Muscle of leg (tissue), 11 donors: ENCODE data around the gene GLOD5. TPM values are rescaled to one million over a fixed set of nuclear protein-coding genes. Genes with fewer than 3 reads are reported as not detected.

ENCODE experiments used
- DNase-seq: peaks from one replicate; pipeline ENCODE4 v3.0.0; 2013
- H3K27ac ChIP-seq: one replicate; pipeline ENCODE4 v1.5.1; 2013; ENCODE audit warnings: mild to moderate bottlenecking, low read length, control low read depth
- H3K27me3 ChIP-seq: one replicate; pipeline ENCODE4 v1.6.1; 2013; ENCODE audit warnings: low read length; ENCODE audit not compliant: control insufficient read depth, insufficient read depth
- H3K36me3 ChIP-seq: one replicate; pipeline ENCODE4 v1.6.1; 2013; ENCODE audit warnings: low read length; ENCODE audit not compliant: control insufficient read depth, insufficient read depth
- H3K4me1 ChIP-seq: one replicate; pipeline ENCODE4 v1.6.1; 2013; ENCODE audit warnings: low read length; ENCODE audit not compliant: control insufficient read depth, insufficient read depth
- H3K4me3 ChIP-seq: one replicate; pipeline ENCODE4 v1.5.1; 2013; ENCODE audit warnings: low read length, control low read depth
- H3K9me3 ChIP-seq: replicated peaks from 2 replicates; pipeline ENCODE4 v1.6.1; 2013; ENCODE audit warnings: low read depth, low read length; ENCODE audit not compliant: control insufficient read depth
- WGBS: methylation state at CpG from one replicate; pipeline ENCODE4 v1.1.5; 2013; ENCODE audit warnings: missing lambda C conversion rate; ENCODE audit not compliant: insufficient coverage; 5-methylcytosine and 5-hydroxymethylcytosine counted together
- polyA plus RNA-seq, 8 donors: library from polyadenylated mRNA; unstranded; fragments of 120-200 nt; gene quantifications; one replicate each; pipeline versions ENCODE4 v1.2.1 to v1.2.3, GENCODE V29; 2013; ENCODE audit warnings: inconsistent platforms in 1 of 8, low replicate concordance in 1 of 8; ENCODE audit not compliant: insufficient read length in 8 of 8, insufficient read depth in 1 of 8
- total RNA-seq: library from RNA; stranded (reverse); fragments of 120-200 nt; gene quantifications from one replicate; pipeline ENCODE4 v1.2.4, GENCODE V29; 2013

Gene GLOD5
- total and polyA plus RNA-seq, 9 donors: 0.50 TPM; not detected in 8

DNA sequence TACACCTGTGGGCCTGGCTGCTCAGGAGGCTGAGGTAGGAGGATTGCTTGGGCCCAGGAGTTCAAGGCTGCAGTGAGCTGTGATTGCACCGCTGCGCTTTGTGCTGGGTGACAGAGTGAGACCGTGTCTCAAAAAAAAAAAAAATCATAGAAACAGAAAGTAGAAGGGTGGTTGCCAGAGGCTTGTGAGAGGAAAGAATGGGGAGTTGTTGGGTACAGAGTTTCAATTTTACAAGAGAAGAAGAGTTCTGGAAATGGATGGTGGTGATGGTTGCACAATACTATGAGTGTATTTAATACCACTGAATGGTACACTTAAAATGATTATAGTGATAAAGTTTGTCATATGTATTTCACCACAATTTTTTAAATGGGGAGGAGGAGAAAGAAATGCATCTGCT is 10.2 kb upstream of the GLOD5 start:
- DNase-seq: no peak
- H3K4me3 ChIP-seq: no peak overlapping the region
- no peak overlapping the region for H3K27ac ChIP-seq
- H3K4me1 ChIP-seq: no peaks in the 10 kb centered on the region
- no CpG with 5 or more reads among the region's 3 CpGs for WGBS
- no peaks in the 10 kb centered on the region for H3K9me3 ChIP-seq
- H3K27me3 ChIP-seq: no peaks in the 10 kb centered on the region
- H3K36me3 ChIP-seq: no peaks in the 10 kb centered on the region

DNA sequence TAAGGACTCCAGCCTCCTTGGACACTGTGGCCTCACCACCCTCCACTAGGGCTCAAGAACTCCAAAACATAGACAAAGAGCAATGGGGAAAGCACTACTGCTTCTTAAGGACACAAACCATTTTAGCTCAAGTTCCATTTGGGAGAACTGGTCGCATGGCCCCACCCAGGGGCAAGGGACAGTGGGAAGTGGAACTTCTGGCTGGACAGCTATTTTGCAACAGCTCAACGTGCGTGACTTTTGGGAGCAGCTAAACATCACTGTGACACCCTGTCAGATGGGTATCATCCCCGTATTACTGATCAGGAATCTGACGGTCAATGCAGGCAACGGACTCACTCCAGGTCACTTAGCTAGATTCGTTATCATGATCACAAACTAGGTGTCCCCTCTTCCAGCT is 9.0 kb upstream of the GLOD5 start:
- WGBS: 79% methylated on average over 6 of the region's 7 CpGs
- Histone ChIP-seq H3K9me3 (no peaks in the 10 kb centered on the region), H3K4me3 (no peak overlapping the region), H3K27me3 (no peaks in the 10 kb centered on the region), H3K4me1 (no peaks in the 10 kb centered on the region), H3K36me3 (no peaks in the 10 kb centered on the region), H3K27ac (no peak overlapping the region)
- DNase-seq: no peak

GRCh38 chrX:48753708-48754228 is 7.8 kb upstream of the GLOD5 start:
- no peak for DNase-seq
- Histone ChIP-seq H3K4me1 (no peaks in the 10 kb centered on the region), H3K36me3 (no peaks in the 10 kb centered on the region), H3K27ac (no peak overlapping the region), H3K9me3 (no peaks in the 10 kb centered on the region), H3K27me3 (no peaks in the 10 kb centered on the region), H3K4me3 (no peak overlapping the region)
- 60% methylated on average over 8 of the region's 8 CpGs for WGBS

DNA sequence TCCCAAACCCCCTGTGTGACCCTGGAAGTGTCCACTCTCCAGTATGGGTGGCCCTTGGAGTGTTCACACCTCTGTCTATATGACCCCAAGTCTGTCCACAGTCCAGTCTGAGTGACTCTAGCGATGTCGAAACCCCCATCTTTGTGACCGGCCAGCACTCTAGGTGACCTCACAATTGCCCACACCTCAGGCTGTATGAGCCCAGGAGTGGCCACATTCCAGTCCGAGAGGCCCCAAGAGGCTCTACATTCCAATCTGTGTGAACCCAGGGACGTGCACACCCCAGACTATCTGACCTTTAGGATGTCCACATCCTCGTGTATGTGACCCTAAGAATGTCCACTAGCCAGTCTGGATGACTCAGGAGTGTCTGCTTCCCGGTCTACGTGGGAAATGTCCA is 7.3 kb upstream of the GLOD5 start:
- Histone ChIP-seq H3K9me3 (no peaks in the 10 kb centered on the region), H3K27ac (no peak overlapping the region), H3K4me1 (no peaks in the 10 kb centered on the region), H3K4me3 (no peak overlapping the region), H3K27me3 (no peaks in the 10 kb centered on the region), H3K36me3 (no peaks in the 10 kb centered on the region)
- no peak for DNase-seq
- 73% methylated on average over 8 of the region's 8 CpGs for WGBS

- no peak for DNase-seq
- Histone ChIP-seq H3K4me3 (no peak overlapping the region), H3K27me3 (peaks cover 2% of the 10 kb centered on the region), H3K9me3 (no peaks in the 10 kb centered on the region), H3K36me3 (no peaks in the 10 kb centered on the region), H3K4me1 (no peaks in the 10 kb centered on the region), H3K27ac (no peak overlapping the region)
- 50% methylated on average over 1 of the region's 6 CpGs for WGBS
These were observed 7.7 kb downstream of the GLOD5 start for GRCh38 chrX:48769230-48769629.

DNA sequence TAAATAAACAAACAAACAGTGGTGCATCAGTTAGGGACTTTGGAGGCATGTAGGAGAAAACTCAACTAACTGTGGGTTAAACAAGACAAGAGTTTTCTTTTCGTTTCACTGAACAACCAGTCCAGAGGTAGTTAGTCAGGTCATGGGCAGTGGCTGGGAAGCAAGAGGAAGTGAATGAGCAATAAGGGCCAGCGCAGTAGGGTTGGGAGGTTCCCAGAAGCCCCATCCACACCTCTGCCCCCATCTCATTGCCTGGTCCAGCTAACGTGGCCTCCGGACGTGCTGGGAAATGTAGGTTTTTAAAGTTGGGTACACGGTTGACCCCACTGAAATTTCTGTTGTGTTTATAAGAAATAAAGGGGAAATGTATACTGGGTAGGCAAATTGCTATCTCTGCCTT is 8.7 kb downstream of the GLOD5 start:
- no peak for DNase-seq
- no peak overlapping the region for H3K4me3 ChIP-seq
- 68% methylated on average over 3 of the region's 6 CpGs for WGBS
- peaks cover 2% of the 10 kb centered on the region for H3K27me3 ChIP-seq
- H3K9me3 ChIP-seq: no peaks in the 10 kb centered on the region
- H3K27ac ChIP-seq: no peak overlapping the region
- no peaks in the 10 kb centered on the region for H3K4me1 ChIP-seq
- H3K36me3 ChIP-seq: no peaks in the 10 kb centered on the region

DNA sequence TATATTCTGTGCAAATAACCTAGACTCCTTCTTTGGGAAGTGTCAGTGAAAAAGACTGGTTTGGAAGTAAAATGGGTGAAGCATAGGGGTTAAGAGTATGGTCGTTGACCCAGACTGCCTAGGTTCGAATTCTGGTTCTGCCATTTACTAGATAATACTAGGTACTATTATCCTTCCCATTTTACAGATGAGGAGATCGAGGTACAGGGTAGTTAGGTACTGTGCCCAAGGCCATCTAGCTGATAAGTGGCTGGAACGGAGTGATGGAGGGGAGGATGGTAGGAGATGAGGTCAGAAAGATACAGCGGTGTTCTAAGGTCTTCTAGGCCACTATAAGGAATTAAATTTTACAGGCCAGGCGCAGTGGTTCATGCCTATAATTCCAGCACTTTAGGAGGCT is 11.1 kb downstream of the GLOD5 start:
- H3K9me3 ChIP-seq: no peaks in the 10 kb centered on the region
- no peaks in the 10 kb centered on the region for H3K36me3 ChIP-seq
- peaks cover 2% of the 10 kb centered on the region for H3K27me3 ChIP-seq
- DNase-seq: no peak
- no peak overlapping the region for H3K27ac ChIP-seq
- no peaks in the 10 kb centered on the region for H3K4me1 ChIP-seq
- no peak overlapping the region for H3K4me3 ChIP-seq
- 93% methylated on average over 3 of the region's 6 CpGs for WGBS

- no peak overlapping the region for H3K27ac ChIP-seq
- peaks cover under 1% of the 10 kb centered on the region for H3K27me3 ChIP-seq
- no peaks in the 10 kb centered on the region for H3K9me3 ChIP-seq
- H3K4me3 ChIP-seq: no peak overlapping the region
- no peaks in the 10 kb centered on the region for H3K36me3 ChIP-seq
- 54% methylated on average over 10 of the region's 13 CpGs for WGBS
- no peaks in the 10 kb centered on the region for H3K4me1 ChIP-seq
- DNase-seq: no peak
These were observed 15.4 kb downstream of the GLOD5 start for GRCh38 chrX:48776818-48777439.

DNA sequence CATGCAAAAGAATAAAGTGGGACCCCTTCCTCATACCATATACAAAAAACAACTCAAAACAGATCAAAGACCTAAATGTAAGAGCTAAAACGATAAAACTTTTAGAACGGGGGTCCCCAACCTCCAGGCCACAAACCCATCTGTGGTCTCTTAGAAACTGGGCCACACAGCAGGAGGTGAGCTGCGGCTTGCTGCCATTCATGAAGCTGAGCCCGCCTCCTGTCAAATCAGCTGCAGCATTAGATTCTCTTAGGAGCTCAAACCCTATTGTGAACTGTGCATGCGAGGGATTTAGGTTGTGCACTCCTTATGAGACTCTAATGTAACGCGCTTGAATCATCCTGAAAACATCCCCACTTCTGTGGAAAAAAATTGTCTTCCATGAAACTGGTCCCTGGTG is 17.9 kb downstream of the GLOD5 start:
- WGBS: 85% methylated on average over 4 of the region's 7 CpGs
- no peak for DNase-seq
- Histone ChIP-seq H3K9me3 (no peaks in the 10 kb centered on the region), H3K27ac (no peak overlapping the region), H3K27me3 (no peaks in the 10 kb centered on the region), H3K4me1 (no peaks in the 10 kb centered on the region), H3K36me3 (no peaks in the 10 kb centered on the region), H3K4me3 (no peak overlapping the region)

GRCh38 chrX:48781705-48782104 is 20.2 kb downstream of the GLOD5 start:
- H3K4me1 ChIP-seq: no peaks in the 10 kb centered on the region
- H3K9me3 ChIP-seq: no peaks in the 10 kb centered on the region
- H3K27me3 ChIP-seq: no peaks in the 10 kb centered on the region
- H3K36me3 ChIP-seq: no peaks in the 10 kb centered on the region
- H3K27ac ChIP-seq: no peak overlapping the region
- DNase-seq: no peak
- no peak overlapping the region for H3K4me3 ChIP-seq
- no CpG with 5 or more reads among the region's 6 CpGs for WGBS

GRCh38 chrX:48782216-48782615 is 20.7 kb downstream of the GLOD5 start:
- WGBS: no CpG with 5 or more reads among the region's 2 CpGs

More at GRCh38 chrX:48782216-48782615, 20.7 kb downstream of the GLOD5 start:
- H3K4me3 ChIP-seq: no peak overlapping the region
- no peaks in the 10 kb centered on the region for H3K9me3 ChIP-seq
- H3K4me1 ChIP-seq: no peaks in the 10 kb centered on the region
- no peak for DNase-seq
- H3K27ac ChIP-seq: no peak overlapping the region
- H3K36me3 ChIP-seq: no peaks in the 10 kb centered on the region
- H3K27me3 ChIP-seq: peaks cover 3% of the 10 kb centered on the region
